Astrocyte of the cerebellum (primary cell): ENCODE data around the gene DIAPH2.

ENCODE experiments used
- DNase-seq: peaks from one replicate; pipeline ENCODE4 v3.0.0-alpha.2; 2011; ENCODE audit warnings: low read depth
- H3K4me3 ChIP-seq: 2 replicates; pipeline ENCODE4 v1.5.1; 2011; ENCODE audit warnings: mild to moderate bottlenecking, low read depth, low read length, moderate library complexity
- in situ Hi-C: cut with HindIII; loops from 2 replicates; pipeline ENCODE4 v1.10.0; 2017; ENCODE audit warnings: low sequenced_read_pairs
- TF ChIP-seq, protein P1 (sequence below): IDR thresholded peaks from 2 replicates; pipeline ENCODE4 v1.5.1; 2012; ENCODE audit warnings: low read length, low read depth, moderate library complexity, mild to moderate bottlenecking; ENCODE audit errors: missing control alignments

DIAPH2 gene

DNA sequence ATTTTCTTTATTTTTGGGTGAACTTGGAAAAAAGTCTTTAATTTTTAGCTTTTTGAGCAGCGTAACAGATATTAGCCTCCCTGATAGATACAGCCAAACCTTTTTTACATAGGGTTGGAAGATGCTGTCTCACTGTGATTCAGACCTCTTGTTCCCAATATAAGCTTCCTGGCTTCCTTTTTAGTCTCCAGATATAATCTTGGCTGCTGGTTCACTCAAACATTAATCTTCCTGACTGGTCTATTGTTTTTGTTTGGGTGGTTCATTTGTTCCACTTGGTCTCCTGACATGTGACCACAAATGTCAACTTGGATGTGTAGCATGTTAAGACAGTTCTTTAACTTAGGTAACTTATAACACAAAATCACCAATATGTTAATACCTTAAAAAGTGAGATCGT, 222.1 kb downstream of the DIAPH2 start:
- H3K4me3 ChIP-seq = no peak overlapping the region
- DNase-seq = peak; percentile 18
- in situ Hi-C loops = no loop called here
- TF ChIP-seq, protein P1, sequence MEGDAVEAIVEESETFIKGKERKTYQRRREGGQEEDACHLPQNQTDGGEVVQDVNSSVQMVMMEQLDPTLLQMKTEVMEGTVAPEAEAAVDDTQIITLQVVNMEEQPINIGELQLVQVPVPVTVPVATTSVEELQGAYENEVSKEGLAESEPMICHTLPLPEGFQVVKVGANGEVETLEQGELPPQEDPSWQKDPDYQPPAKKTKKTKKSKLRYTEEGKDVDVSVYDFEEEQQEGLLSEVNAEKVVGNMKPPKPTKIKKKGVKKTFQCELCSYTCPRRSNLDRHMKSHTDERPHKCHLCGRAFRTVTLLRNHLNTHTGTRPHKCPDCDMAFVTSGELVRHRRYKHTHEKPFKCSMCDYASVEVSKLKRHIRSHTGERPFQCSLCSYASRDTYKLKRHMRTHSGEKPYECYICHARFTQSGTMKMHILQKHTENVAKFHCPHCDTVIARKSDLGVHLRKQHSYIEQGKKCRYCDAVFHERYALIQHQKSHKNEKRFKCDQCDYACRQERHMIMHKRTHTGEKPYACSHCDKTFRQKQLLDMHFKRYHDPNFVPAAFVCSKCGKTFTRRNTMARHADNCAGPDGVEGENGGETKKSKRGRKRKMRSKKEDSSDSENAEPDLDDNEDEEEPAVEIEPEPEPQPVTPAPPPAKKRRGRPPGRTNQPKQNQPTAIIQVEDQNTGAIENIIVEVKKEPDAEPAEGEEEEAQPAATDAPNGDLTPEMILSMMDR = no peak

DNA sequence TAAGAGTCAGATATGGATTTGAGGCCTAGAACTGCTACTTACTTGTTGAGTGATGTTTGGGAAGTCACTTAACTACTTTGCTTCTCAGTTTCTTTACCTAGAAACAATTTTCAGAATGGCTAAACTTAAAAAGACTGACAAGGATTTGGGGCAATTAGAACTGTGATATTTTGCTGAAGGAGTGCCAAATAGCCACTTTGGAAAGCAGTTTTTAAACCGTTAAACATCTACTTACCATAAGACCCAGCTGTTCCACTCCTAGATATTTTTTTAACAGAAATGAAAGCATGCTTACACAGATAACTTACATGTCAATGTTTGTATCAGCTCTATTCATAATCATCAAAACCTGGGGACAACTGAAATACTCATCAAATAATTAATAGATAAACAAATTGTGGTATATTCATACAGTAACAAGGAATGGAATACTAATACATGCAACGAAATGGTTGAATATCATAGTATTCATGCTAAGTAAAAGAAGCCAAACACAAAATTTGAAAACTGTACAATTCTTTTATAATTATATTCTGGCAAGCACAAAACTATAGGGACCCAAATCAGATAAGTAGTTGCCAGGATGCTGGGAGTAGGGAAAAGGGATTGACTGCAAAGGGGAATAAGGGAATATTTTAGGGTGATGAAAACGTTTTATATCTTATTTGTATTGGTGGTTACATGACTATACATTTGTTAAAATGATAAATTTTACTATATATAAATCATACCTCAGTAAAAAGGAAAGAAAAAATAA, 223.1 kb downstream of the DIAPH2 start:
- TF ChIP-seq, protein P1 = no peak

DNA sequence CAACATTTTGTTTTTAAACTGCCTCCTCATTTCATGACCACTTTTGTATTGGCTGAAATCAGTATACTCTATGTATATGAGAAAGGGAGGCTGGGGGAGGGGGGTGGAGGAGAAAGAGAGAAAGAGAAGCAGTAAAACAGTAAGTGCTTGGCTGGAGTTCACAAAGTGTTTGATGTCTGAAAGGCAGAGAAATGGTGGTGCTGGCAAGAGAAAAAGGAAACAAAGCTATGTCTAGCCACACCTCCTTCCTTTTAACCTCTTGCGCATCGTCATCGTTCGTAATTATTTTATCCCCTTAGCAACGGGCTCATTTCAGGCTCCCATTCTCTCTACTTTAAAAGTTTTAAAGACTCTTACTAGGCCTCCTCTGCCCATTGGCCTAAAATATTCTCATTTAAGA, 224.6 kb downstream of the DIAPH2 start:
- no peak overlapping the region for H3K4me3 ChIP-seq
- DNase-seq = no peak
- in situ Hi-C loops = no loop called here
- TF ChIP-seq, protein P1 = no peak

More for the DNA sequence above, 223.1 kb downstream of the DIAPH2 start:
- in situ Hi-C loops = no loop called here
- no peak for DNase-seq
- H3K4me3 ChIP-seq = no peak overlapping the region

DNA sequence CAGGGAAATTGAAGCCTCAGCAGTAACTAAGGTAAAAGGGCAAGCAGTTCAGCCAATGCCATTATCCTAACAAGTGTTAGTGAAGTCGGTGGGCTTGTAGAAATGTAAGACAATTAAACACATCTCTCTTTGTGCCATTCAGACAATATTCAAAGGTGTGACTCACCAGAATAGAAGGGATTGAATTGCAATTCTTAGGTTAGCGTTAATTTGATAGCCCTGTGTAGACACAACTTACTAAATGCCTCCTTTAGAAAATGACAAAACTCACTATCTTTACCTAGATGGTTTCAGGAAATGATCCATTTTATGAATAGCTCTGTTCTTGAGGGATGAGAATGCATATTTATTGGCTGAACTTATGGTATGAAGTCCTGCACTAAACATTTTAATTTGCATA, 234.2 kb downstream of the DIAPH2 start:
- TF ChIP-seq, protein P1 = no peak
- no peak for DNase-seq

DNA sequence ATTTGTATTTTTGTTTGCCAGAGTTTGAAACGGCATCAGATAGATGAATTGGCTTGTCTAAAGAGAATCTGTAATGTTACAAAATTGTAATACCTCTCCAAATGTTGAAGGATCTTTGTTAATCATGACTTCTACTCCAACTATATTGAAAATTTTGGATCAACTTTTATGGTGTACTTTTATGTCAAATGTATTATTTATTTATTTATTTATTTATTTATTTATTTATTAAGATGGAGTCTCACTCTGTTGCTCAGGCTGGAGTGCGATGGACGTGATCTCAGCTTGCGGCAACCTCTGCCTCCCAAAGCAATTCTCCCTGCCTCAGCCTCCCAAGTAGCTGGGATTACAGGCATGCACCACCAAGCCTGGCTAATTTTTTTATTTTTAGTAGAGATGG, 235.0 kb downstream of the DIAPH2 start:
- no peak overlapping the region for H3K4me3 ChIP-seq
- in situ Hi-C loops = no loop called here
- TF ChIP-seq, protein P1 = no peak
- no peak for DNase-seq

More for the DNA sequence above, 234.2 kb downstream of the DIAPH2 start:
- no peak overlapping the region for H3K4me3 ChIP-seq
- in situ Hi-C loops = no loop called here

DNA sequence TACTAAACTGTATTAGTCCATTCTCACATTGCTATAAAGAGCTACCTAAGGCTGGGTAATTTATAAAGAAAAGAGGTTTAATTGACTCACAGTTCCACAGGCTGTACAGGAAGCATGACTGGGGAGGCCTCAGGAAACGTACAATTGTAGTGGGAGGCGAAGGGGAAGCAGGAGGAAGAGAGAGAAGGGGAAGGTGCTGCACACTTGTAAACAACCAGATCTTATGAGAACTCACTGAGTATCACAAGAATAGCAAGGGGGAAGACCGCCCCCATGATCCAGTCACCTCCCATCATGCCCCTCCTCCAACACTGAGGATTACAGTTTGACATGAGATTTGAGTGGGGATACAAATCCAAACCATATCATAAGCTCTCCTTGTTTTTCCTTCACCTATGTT, 239.9 kb downstream of the DIAPH2 start:
- in situ Hi-C loops = no loop called here

More for the DNA sequence above, 239.9 kb downstream of the DIAPH2 start:
- no peak overlapping the region for H3K4me3 ChIP-seq
- DNase-seq = no peak
- TF ChIP-seq, protein P1 = no peak
